WTC11 (cell line): Measurements from ENCODE around the gene EEF1AKMT3. TPM values are rescaled to one million over a fixed set of nuclear protein-coding genes. Genes with fewer than 3 reads are reported as not detected.

Source experiments
- ATAC-seq: fragments of 200-7000 bp; cut with Tn5 transposase; 2 replicates; pipeline ENCODE4 v1.10.0; 2021; ENCODE audit warnings: mild to moderate bottlenecking, moderate library complexity
- CTCF ChIA-PET: fragments of 300-600 bp; sonication (Branson Sonifier 250); formaldehyde crosslinking; loops from one replicate; lab custom pipeline; 2021; ENCODE audit warnings: antibody characterized with exemption; lab: Charles Lee
- POLR2A ChIA-PET: fragments of 350-600 bp; sonication (Branson Sonifier 250); formaldehyde crosslinking; loops from one replicate; lab custom pipeline; 2021; ENCODE audit warnings: antibody characterized with exemption; lab: Charles Lee
- DNase-seq: peaks from one replicate; pipeline ENCODE4 v3.0.0; 2021; ENCODE audit warnings: low spot score
- H3K27ac Mint-ChIP-seq: 2 replicates; pipeline ENCODE4 v1.8.0; 2021; ENCODE audit warnings: mixed read lengths
- H3K27me3 Mint-ChIP-seq: 2 replicates; pipeline ENCODE4 v1.8.0; 2021; ENCODE audit warnings: low read depth, mild to moderate bottlenecking, moderate library complexity, mixed read lengths
- H3K36me3 Mint-ChIP-seq: 2 replicates; pipeline ENCODE4 v1.8.0; 2021; ENCODE audit warnings: mixed read lengths
- H3K4me1 Mint-ChIP-seq: 2 replicates; pipeline ENCODE4 v1.8.0; 2022; ENCODE audit warnings: mixed read lengths
- H3K4me3 Mint-ChIP-seq: 2 replicates; pipeline ENCODE4 v1.8.0; 2021; ENCODE audit warnings: mild to moderate bottlenecking, moderate library complexity, mixed read lengths
- H3K9me3 Mint-ChIP-seq: 2 replicates; pipeline ENCODE4 v1.8.0; 2021; ENCODE audit warnings: mixed read lengths
- CREB1 ChIP-seq: sonication (generic); formaldehyde crosslinking; IDR thresholded peaks from 2 replicates; pipeline ENCODE4 v1.8.0; 2023; ENCODE audit warnings: mild to moderate bottlenecking, missing genetic modification reagents
- ELF4 ChIP-seq: sonication (generic); formaldehyde crosslinking; IDR thresholded peaks from 2 replicates; pipeline ENCODE4 v1.8.1; 2022; ENCODE audit warnings: low read depth, mild to moderate bottlenecking, moderate library complexity, missing genetic modification reagents
- FOXP1 ChIP-seq: sonication (generic); formaldehyde crosslinking; IDR thresholded peaks from 2 replicates; pipeline ENCODE4 v1.8.0; 2022; ENCODE audit warnings: missing genetic modification reagents, mild to moderate bottlenecking, moderate library complexity, borderline replicate concordance
- HMGA2 ChIP-seq: fragments of 250-450 bp; sonication (Bioruptor Pico); IDR thresholded peaks from 2 replicates; pipeline ENCODE4 v1.4.0; 2021; ENCODE audit warnings: mild to moderate bottlenecking, moderate library complexity
- IRF2 ChIP-seq: sonication (generic); formaldehyde crosslinking; IDR thresholded peaks from 2 replicates; pipeline ENCODE4 v1.8.0; 2022; ENCODE audit warnings: low read depth, missing genetic modification reagents, borderline replicate concordance
- MXD4 ChIP-seq: fragments of 250-450 bp; sonication (Bioruptor Pico); IDR thresholded peaks from 2 replicates; pipeline ENCODE4 v1.8.0; 2021; ENCODE audit warnings: mild to moderate bottlenecking, moderate library complexity, borderline replicate concordance
- MYBL2 ChIP-seq: sonication (generic); formaldehyde crosslinking; IDR thresholded peaks from 2 replicates; pipeline ENCODE4 v1.8.1; 2023; ENCODE audit warnings: mild to moderate bottlenecking, moderate library complexity, missing genetic modification reagents
- NR3C1 ChIP-seq: sonication (generic); formaldehyde crosslinking; conservative IDR thresholded peaks from 2 replicates; pipeline ENCODE4 v1.8.1; 2023; ENCODE audit warnings: low read depth, mild to moderate bottlenecking, missing genetic modification reagents
- RELA ChIP-seq: sonication (generic); formaldehyde crosslinking; IDR thresholded peaks from 2 replicates; pipeline ENCODE4 v1.8.1; 2022; ENCODE audit warnings: missing genetic modification reagents, mild to moderate bottlenecking, borderline replicate concordance
- SMAD3 ChIP-seq: sonication (generic); formaldehyde crosslinking; IDR thresholded peaks from 2 replicates; pipeline ENCODE4 v1.8.0; 2022; ENCODE audit warnings: missing genetic modification reagents, mild to moderate bottlenecking, borderline replicate concordance
- ZNF425 ChIP-seq: fragments of 250-450 bp; sonication (Bioruptor Pico); conservative IDR thresholded peaks from 2 replicates; pipeline ENCODE4 v1.9.0; 2021; ENCODE audit warnings: mild to moderate bottlenecking
- ZNF532 ChIP-seq: fragments of 250-450 bp; sonication (Bioruptor Pico); IDR thresholded peaks from 2 replicates; pipeline ENCODE4 v1.9.0; 2021; ENCODE audit warnings: mild to moderate bottlenecking, borderline replicate concordance
- ZNF671 ChIP-seq: fragments of 250-450 bp; sonication (Bioruptor Pico); IDR thresholded peaks from 2 replicates; pipeline ENCODE4 v1.8.0; 2021; ENCODE audit warnings: mild to moderate bottlenecking
- total RNA-seq: library from RNA; stranded (reverse); gene quantifications from 3 replicates; pipeline ENCODE4 v1.2.3, GENCODE V29; 2021
- TF ChIP-seq, protein P1 (sequence below): sonication (generic); formaldehyde crosslinking; IDR thresholded peaks from 2 replicates; pipeline ENCODE4 v1.8.0; 2022; ENCODE audit warnings: missing genetic modification reagents
- TF ChIP-seq, protein P2 (sequence below): fragments of 200-600 bp; IDR thresholded peaks from 2 replicates; pipeline ENCODE4 v1.8.0; 2022; ENCODE audit warnings: antibody characterized with exemption
- TF ChIP-seq, protein P3 (sequence below): sonication (generic); formaldehyde crosslinking; IDR thresholded peaks from 2 replicates; pipeline ENCODE4 v1.8.1; 2022; ENCODE audit warnings: low read depth, mild to moderate bottlenecking, moderate library complexity, missing genetic modification reagents, borderline replicate concordance

EEF1AKMT3 gene
- total RNA-seq, 1 experiment from 2014 or later = 3.2 TPM

DNA sequence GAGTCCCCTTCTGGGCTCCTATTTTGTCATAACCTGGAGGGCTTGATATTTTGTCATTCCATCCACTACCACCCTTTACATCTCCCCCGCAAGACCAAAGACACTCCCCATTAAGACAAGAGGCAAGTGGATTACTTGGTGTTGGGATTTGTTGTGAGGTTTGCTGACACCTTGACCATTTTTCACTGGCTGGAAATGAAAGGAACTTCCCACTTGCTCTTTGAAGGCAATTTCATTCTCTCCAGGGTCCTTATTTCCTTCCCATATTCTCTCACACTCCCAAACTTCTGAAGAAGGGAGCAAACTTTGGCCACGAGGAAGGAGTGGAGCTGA, 48.8 kb upstream of the EEF1AKMT3 start:
- TF ChIP-seq RELA (CRISPR knock-in tag) (no peak), ZNF671 (CRISPR knock-in tag) (no peak), HMGA2 (CRISPR knock-in tag) (no peak), FOXP1 (CRISPR knock-in tag) (no peak), ELF4 (no peak), ZNF425 (CRISPR knock-in tag) (no peak), MXD4 (CRISPR knock-in tag) (no peak), SMAD3 (CRISPR knock-in tag) (no peak), NR3C1 (CRISPR knock-in tag) (no peak), ZNF532 (CRISPR knock-in tag) (no peak), MYBL2 (no peak), CREB1 (no peak), IRF2 (CRISPR knock-in tag) (no peak)
- TF ChIP-seq, protein P1, sequence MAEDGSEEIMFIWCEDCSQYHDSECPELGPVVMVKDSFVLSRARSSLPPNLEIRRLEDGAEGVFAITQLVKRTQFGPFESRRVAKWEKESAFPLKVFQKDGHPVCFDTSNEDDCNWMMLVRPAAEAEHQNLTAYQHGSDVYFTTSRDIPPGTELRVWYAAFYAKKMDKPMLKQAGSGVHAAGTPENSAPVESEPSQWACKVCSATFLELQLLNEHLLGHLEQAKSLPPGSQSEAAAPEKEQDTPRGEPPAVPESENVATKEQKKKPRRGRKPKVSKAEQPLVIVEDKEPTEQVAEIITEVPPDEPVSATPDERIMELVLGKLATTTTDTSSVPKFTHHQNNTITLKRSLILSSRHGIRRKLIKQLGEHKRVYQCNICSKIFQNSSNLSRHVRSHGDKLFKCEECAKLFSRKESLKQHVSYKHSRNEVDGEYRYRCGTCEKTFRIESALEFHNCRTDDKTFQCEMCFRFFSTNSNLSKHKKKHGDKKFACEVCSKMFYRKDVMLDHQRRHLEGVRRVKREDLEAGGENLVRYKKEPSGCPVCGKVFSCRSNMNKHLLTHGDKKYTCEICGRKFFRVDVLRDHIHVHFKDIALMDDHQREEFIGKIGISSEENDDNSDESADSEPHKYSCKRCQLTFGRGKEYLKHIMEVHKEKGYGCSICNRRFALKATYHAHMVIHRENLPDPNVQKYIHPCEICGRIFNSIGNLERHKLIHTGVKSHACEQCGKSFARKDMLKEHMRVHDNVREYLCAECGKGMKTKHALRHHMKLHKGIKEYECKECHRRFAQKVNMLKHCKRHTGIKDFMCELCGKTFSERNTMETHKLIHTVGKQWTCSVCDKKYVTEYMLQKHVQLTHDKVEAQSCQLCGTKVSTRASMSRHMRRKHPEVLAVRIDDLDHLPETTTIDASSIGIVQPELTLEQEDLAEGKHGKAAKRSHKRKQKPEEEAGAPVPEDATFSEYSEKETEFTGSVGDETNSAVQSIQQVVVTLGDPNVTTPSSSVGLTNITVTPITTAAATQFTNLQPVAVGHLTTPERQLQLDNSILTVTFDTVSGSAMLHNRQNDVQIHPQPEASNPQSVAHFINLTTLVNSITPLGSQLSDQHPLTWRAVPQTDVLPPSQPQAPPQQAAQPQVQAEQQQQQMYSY (CRISPR knock-in tag) = no peak
- TF ChIP-seq, protein P2, sequence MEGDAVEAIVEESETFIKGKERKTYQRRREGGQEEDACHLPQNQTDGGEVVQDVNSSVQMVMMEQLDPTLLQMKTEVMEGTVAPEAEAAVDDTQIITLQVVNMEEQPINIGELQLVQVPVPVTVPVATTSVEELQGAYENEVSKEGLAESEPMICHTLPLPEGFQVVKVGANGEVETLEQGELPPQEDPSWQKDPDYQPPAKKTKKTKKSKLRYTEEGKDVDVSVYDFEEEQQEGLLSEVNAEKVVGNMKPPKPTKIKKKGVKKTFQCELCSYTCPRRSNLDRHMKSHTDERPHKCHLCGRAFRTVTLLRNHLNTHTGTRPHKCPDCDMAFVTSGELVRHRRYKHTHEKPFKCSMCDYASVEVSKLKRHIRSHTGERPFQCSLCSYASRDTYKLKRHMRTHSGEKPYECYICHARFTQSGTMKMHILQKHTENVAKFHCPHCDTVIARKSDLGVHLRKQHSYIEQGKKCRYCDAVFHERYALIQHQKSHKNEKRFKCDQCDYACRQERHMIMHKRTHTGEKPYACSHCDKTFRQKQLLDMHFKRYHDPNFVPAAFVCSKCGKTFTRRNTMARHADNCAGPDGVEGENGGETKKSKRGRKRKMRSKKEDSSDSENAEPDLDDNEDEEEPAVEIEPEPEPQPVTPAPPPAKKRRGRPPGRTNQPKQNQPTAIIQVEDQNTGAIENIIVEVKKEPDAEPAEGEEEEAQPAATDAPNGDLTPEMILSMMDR = no peak
- TF ChIP-seq, protein P3, sequence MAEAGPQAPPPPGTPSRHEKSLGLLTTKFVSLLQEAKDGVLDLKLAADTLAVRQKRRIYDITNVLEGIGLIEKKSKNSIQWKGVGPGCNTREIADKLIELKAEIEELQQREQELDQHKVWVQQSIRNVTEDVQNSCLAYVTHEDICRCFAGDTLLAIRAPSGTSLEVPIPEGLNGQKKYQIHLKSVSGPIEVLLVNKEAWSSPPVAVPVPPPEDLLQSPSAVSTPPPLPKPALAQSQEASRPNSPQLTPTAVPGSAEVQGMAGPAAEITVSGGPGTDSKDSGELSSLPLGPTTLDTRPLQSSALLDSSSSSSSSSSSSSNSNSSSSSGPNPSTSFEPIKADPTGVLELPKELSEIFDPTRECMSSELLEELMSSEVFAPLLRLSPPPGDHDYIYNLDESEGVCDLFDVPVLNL (CRISPR knock-in tag) = no peak
- POLR2A ChIA-PET = no interaction called here

More for the DNA sequence above, 48.8 kb upstream of the EEF1AKMT3 start:
- Mint-ChIP-seq H3K4me1 (peaks cover 15% of the 10 kb centered on the region), H3K27me3 (peaks cover 60% of the 10 kb centered on the region), H3K27ac (no peak overlapping the region), H3K4me3 (no peak overlapping the region), H3K9me3 (no peaks in the 10 kb centered on the region), H3K36me3 (peaks cover 9% of the 10 kb centered on the region)
- ATAC-seq (no peak), DNase-seq (no peak)
- CTCF ChIA-PET = interaction anchor here (0.6 to 5.8 kb wide), 4 partner anchors 12 to 140 kb away, joined by 3 to 146 read pairs (median 4); partner anchors contain the start of genes AGAP2 and B4GALNT1
